B cell (primary cell): ENCODE measurements around the gene CGB1.

Source experiments
- EZH2 ChIP-seq: IDR thresholded peaks from 2 replicates; pipeline ENCODE4 v1.6.1; 2012; ENCODE audit warnings: borderline replicate concordance, low read depth, mild to moderate bottlenecking, moderate library complexity, low read length; ENCODE audit not compliant: insufficient read depth, poor library complexity, severe bottlenecking
- TF ChIP-seq, protein P1 (sequence below): fragments of 200-600 bp; IDR thresholded peaks from one replicate; pipeline ENCODE4 v1.8.0; 2022; ENCODE audit warnings: antibody characterized with exemption, mild to moderate bottlenecking

- TF ChIP-seq, protein P1, sequence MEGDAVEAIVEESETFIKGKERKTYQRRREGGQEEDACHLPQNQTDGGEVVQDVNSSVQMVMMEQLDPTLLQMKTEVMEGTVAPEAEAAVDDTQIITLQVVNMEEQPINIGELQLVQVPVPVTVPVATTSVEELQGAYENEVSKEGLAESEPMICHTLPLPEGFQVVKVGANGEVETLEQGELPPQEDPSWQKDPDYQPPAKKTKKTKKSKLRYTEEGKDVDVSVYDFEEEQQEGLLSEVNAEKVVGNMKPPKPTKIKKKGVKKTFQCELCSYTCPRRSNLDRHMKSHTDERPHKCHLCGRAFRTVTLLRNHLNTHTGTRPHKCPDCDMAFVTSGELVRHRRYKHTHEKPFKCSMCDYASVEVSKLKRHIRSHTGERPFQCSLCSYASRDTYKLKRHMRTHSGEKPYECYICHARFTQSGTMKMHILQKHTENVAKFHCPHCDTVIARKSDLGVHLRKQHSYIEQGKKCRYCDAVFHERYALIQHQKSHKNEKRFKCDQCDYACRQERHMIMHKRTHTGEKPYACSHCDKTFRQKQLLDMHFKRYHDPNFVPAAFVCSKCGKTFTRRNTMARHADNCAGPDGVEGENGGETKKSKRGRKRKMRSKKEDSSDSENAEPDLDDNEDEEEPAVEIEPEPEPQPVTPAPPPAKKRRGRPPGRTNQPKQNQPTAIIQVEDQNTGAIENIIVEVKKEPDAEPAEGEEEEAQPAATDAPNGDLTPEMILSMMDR = no peak
- no peak for TF ChIP-seq EZH2
Observed at GRCh38 chr19:49010453-49010852, 26.2 kb downstream of the CGB1 start.
